SJCRH30 (cell line): ENCODE measurements around the gene PRSS48. TPM values are rescaled to one million over a fixed set of nuclear protein-coding genes. Genes with fewer than 3 reads are reported as not detected.
"Not testable (repeated sequence)": the region's sequence is repeated elsewhere in the genome, so short reads cannot be mapped to it uniquely, and the experiment has no call there.

Experiments
- DNase-seq, 2 experiments: peaks; one replicate each; pipeline ENCODE4 v3.0.0-alpha.2; 2015 to 2020
- H3K27ac ChIP-seq: fragments of 250-450 bp; sonication (Bioruptor Pico); 2 replicates; pipeline ENCODE4 v1.5.1; 2020; ENCODE audit warnings: mild to moderate bottlenecking, moderate library complexity
- H3K27me3 ChIP-seq: fragments of 250-450 bp; sonication (Bioruptor Pico); 2 replicates; pipeline ENCODE4 v1.5.1; 2020; ENCODE audit warnings: mild to moderate bottlenecking, moderate library complexity
- H3K36me3 ChIP-seq: fragments of 250-450 bp; sonication (Bioruptor Pico); 2 replicates; pipeline ENCODE4 v1.5.1; 2020; ENCODE audit warnings: mild to moderate bottlenecking, moderate library complexity
- H3K4me1 ChIP-seq: fragments of 250-450 bp; sonication (Bioruptor Pico); 2 replicates; pipeline ENCODE4 v1.5.1; 2020; ENCODE audit warnings: mild to moderate bottlenecking, moderate library complexity
- H3K4me3 ChIP-seq: fragments of 250-450 bp; sonication (Bioruptor Pico); 2 replicates; pipeline ENCODE4 v1.5.1; 2020; ENCODE audit warnings: mild to moderate bottlenecking, moderate library complexity
- H3K9me3 ChIP-seq: fragments of 250-450 bp; sonication (Bioruptor Pico); replicated peaks from 2 replicates; pipeline ENCODE4 v1.5.1; 2020; ENCODE audit warnings: mild to moderate bottlenecking, moderate library complexity
- total RNA-seq: library from RNA; depleted of rRNA; stranded (reverse); fragments of >200 nt; shearing (Covaris generic); gene quantifications from 2 replicates; pipeline ENCODE4 v1.2.3, GENCODE V29; 2014

Gene PRSS48
- total RNA-seq, 1 experiment from 2014 or later: not detected

- Histone ChIP-seq H3K27ac (no peak overlapping the region), H3K9me3 (no peaks in the 10 kb centered on the region), H3K27me3 (no peaks in the 10 kb centered on the region), H3K36me3 (no peaks in the 10 kb centered on the region), H3K4me1 (peaks cover 25% of the 10 kb centered on the region), H3K4me3 (no peak overlapping the region)
- DNase-seq: no peak
These were observed 41.5 kb downstream of the PRSS48 start for GRCh38 chr4:151318307-151319006.

GRCh38 chr4:151319490-151319889, 42.5 kb downstream of the PRSS48 start:
- Histone ChIP-seq H3K9me3 (no peaks in the 10 kb centered on the region), H3K36me3 (no peaks in the 10 kb centered on the region), H3K4me3 (no peak overlapping the region), H3K27me3 (no peaks in the 10 kb centered on the region), H3K27ac (no peak overlapping the region), H3K4me1 (peaks cover 25% of the 10 kb centered on the region)
- no peak for DNase-seq

- H3K4me3 ChIP-seq: no peak overlapping the region
- H3K27me3 ChIP-seq: no peaks in the 10 kb centered on the region
- DNase-seq: peak; percentile 29 to 70
- no peaks in the 10 kb centered on the region for H3K36me3 ChIP-seq
- peaks cover 20% of the 10 kb centered on the region for H3K4me1 ChIP-seq
- no peaks in the 10 kb centered on the region for H3K9me3 ChIP-seq
- peak overlapping the region; percentile 72 for H3K27ac ChIP-seq
These were observed 44.6 kb downstream of the PRSS48 start for GRCh38 chr4:151321586-151321985.

DNA sequence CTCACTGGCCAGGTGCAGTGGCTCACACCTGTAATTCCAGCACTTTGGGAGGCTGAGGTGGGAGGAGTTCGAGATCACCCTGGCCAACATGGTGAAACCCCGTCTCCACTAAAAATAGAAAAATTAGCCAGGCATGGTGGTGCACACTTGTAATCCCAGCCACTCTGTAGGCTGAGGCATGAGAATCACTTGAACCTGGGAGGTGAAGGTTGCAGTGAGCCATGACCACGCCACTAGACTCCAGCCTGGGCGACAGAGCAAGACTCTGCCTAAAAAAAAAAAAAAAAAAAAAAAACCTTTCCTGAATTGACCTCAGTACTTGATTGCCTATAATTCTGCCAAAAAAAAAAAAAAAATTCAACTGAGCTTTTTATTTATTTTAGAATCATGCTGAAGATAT, 45.2 kb downstream of the PRSS48 start:
- H3K36me3 ChIP-seq, H3K4me3 ChIP-seq, H3K9me3 ChIP-seq, DNase-seq, H3K27me3 ChIP-seq: not testable (repeated sequence)
- Histone ChIP-seq H3K27ac (peak overlapping the region; percentile 72), H3K4me1 (peaks cover 18% of the 10 kb centered on the region)

- DNase-seq: no peak
- H3K4me3 ChIP-seq: no peak overlapping the region
- no peaks in the 10 kb centered on the region for H3K36me3 ChIP-seq
- H3K27ac ChIP-seq: no peak overlapping the region
- H3K27me3 ChIP-seq: no peaks in the 10 kb centered on the region
- H3K4me1 ChIP-seq: peaks cover 18% of the 10 kb centered on the region
- no peaks in the 10 kb centered on the region for H3K9me3 ChIP-seq
These were observed 45.6 kb downstream of the PRSS48 start for GRCh38 chr4:151322570-151322969.

- no peak for DNase-seq
- Histone ChIP-seq H3K27me3 (no peaks in the 10 kb centered on the region), H3K36me3 (no peaks in the 10 kb centered on the region), H3K4me3 (no peak overlapping the region), H3K9me3 (no peaks in the 10 kb centered on the region), H3K4me1 (peaks cover 18% of the 10 kb centered on the region), H3K27ac (no peak overlapping the region)
These were observed 46.7 kb downstream of the PRSS48 start for GRCh38 chr4:151323667-151324066.

GRCh38 chr4:151324124-151324751, 47.3 kb downstream of the PRSS48 start:
- H3K27ac ChIP-seq: no peak overlapping the region
- no peaks in the 10 kb centered on the region for H3K36me3 ChIP-seq
- H3K4me3 ChIP-seq: peak overlapping the region; percentile 61
- peaks cover 18% of the 10 kb centered on the region for H3K4me1 ChIP-seq
- H3K27me3 ChIP-seq: no peaks in the 10 kb centered on the region
- no peak for DNase-seq
- no peaks in the 10 kb centered on the region for H3K9me3 ChIP-seq

GRCh38 chr4:151324752-151325110, 47.8 kb downstream of the PRSS48 start:
- peak in 1 of 2 experiments; percentile 6 for DNase-seq
- Histone ChIP-seq H3K4me3 (peak overlapping the region; percentile 61), H3K4me1 (peaks cover 18% of the 10 kb centered on the region), H3K27ac (peak overlapping the region; percentile 12; the same call in 1 of the 2 replicates), H3K9me3 (no peaks in the 10 kb centered on the region), H3K27me3 (no peaks in the 10 kb centered on the region), H3K36me3 (no peaks in the 10 kb centered on the region)

DNA sequence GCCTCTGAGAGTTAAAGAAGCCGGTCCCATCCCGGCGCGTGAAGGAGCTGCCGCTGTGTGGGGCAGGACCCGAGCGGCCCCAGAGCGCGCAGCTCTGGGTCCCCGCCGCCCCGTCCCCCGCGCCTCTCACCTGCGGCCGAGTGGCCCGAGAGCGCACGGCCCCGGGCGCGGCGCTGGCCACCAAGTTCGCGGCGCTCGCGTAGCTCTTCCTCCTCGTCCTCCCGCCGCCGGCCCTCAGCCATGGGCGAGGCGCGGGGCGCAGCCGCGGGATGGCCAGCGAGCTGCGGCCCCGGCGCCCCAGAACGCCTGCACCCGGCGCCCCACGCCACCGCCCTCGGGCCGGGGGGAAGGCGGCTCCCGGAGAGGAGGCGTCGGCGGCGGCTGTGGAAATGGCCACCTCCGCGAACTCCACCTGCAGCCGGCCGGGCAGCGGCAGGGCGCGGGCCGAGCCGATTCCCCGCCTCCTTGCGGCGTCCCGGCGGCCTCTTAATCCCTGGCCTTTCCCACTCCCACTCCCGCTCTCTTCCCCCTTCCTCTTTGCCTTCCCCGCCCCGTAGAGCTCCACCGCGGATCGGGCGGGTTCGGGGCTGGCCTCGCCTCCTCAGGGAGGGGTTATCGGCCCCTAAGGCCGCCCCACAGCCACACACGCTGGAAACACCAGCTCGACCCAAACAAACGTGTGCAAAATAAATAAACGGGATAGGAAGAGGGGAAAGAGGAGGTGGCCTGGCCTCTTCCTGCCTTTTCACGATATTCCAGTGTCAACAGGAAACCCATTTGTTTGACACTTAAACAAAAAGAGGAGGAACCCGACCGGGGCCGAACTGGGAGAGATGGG, 48.4 kb downstream of the PRSS48 start, which contains the start of gene SH3D19:
TSS of gene SH3D19 (minus strand) at position 495 of the 838 bp plus-strand sequence. CDS start at position 242, 253 bp downstream.
- DNase-seq: peak; percentile 29 to 46
- Histone ChIP-seq H3K36me3 (no peaks in the 10 kb centered on the region), H3K4me1 (peaks cover 18% of the 10 kb centered on the region), H3K9me3 (no peaks in the 10 kb centered on the region), H3K27ac (peak within 1 kb of the TSS; percentile 26; the same call in 1 of the 2 replicates), H3K4me3 (peak within 1 kb of the TSS; percentile 61), H3K27me3 (no peaks in the 10 kb centered on the region)

GRCh38 chr4:151325949-151326246, 48.9 kb downstream of the PRSS48 start:
- DNase-seq: no peak
- no peaks in the 10 kb centered on the region for H3K9me3 ChIP-seq
- peak overlapping the region; percentile 61 for H3K4me3 ChIP-seq
- peak overlapping the region; percentile 26; the same call in 1 of the 2 replicates for H3K27ac ChIP-seq
- no peaks in the 10 kb centered on the region for H3K36me3 ChIP-seq
- no peaks in the 10 kb centered on the region for H3K27me3 ChIP-seq
- H3K4me1 ChIP-seq: peaks cover 16% of the 10 kb centered on the region

DNA sequence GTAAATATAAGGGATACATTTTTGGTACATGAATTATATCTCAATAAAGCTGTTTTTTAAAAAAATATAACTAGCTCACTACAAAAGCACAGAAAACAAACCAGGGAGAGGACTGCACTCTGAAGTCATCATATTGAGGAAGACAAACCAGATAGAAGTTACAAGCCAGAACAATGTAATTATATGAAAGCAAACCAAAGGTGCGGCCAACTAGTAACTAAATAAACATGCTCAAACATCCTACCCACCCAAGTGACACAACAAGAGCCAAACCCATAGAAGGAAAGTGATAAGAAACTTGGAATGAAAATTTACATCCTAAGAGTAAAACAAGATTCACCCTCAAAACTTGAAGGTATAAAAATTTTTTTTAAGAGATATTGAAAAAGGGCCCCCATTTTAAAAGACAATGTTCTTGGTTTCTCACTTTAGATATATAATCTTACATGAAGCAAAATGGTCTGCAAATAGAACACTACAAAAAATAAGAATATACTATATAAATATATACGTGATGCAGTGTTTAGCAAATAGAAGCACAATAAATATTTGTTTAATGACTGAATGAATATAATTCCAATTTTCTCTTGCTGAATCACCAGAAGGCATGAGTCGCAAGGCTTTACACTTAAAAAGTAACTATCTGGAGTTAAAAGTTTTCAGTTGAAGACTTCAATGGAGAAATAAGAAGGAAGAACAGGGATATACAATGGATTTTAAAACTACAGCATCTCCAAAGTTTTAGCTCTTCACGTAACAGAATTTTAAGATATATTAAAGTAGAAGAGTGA, 52.5 kb downstream of the PRSS48 start:
- H3K4me1 ChIP-seq: no peaks in the 10 kb centered on the region
- no peaks in the 10 kb centered on the region for H3K36me3 ChIP-seq
- H3K9me3 ChIP-seq: no peaks in the 10 kb centered on the region
- no peaks in the 10 kb centered on the region for H3K27me3 ChIP-seq
- DNase-seq: no peak
- H3K4me3 ChIP-seq: no peak overlapping the region
- H3K27ac ChIP-seq: no peak overlapping the region

- no peak for DNase-seq
- no peaks in the 10 kb centered on the region for H3K4me1 ChIP-seq
- no peaks in the 10 kb centered on the region for H3K9me3 ChIP-seq
- no peaks in the 10 kb centered on the region for H3K36me3 ChIP-seq
- no peak overlapping the region for H3K27ac ChIP-seq
- no peaks in the 10 kb centered on the region for H3K27me3 ChIP-seq
- H3K4me3 ChIP-seq: no peak overlapping the region
These were observed 54.5 kb downstream of the PRSS48 start for GRCh38 chr4:151331276-151332042.

GRCh38 chr4:151339467-151339866, 62.5 kb downstream of the PRSS48 start:
- no peaks in the 10 kb centered on the region for H3K27me3 ChIP-seq

More at GRCh38 chr4:151339467-151339866, 62.5 kb downstream of the PRSS48 start:
- Histone ChIP-seq H3K4me3 (no peak overlapping the region), H3K27ac (no peak overlapping the region), H3K36me3 (no peaks in the 10 kb centered on the region), H3K4me1 (no peaks in the 10 kb centered on the region), H3K9me3 (no peaks in the 10 kb centered on the region)
- DNase-seq: no peak
